Activated CD8-positive, alpha-beta memory T cell treated with anti-CD3 and anti-CD28 coated beads for 24 hours (primary cell): ENCODE data around the gene SRGAP2B.
"Not testable (repeated sequence)": the region's sequence is repeated elsewhere in the genome, so short reads cannot be mapped to it uniquely, and the experiment has no call there.

Experiments
- DNase-seq: peaks from one replicate; pipeline ENCODE4 v3.0.0-alpha.2; 2020

The SRGAP2B gene

DNA sequence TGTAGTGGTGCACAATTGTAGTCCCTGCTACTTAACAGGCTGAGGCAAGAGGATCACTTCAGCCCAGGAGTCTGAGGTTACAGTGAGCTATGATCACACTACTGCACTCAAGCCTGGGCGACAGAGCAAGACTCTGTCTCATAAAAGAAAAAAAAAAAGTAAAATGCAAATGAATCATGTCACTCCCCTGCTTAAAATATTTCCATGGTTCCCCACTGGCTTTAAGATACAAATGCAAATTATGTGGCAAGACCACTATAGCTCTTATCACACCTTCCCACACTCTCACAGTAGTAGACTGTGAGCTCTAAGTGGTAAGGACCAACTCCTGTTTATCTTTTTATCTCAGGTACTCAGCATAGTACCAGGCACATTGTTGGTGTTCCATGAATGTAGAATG lies 53.6 kb downstream of the SRGAP2B start:
- DNase-seq = not testable (repeated sequence)

DNA sequence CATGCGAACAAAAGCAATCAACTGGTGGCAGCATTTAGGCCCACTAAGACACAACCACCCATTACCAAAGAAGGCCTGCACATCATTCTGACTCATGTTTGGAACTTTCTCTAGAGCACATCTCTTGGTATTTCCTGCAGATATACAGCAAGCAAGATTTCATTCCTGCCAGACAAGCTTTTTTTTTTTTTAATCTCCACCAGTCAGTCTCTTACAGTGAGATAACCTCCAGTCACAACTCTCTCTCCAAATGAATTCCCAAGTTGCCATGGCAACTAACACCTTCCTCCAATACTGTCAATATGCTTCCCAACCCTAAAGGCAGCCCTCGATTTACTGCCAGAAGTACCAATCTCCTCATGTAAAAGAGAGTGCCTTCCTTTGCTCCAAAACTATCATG lies 59.1 kb downstream of the SRGAP2B start:
- not testable (repeated sequence) for DNase-seq

DNA sequence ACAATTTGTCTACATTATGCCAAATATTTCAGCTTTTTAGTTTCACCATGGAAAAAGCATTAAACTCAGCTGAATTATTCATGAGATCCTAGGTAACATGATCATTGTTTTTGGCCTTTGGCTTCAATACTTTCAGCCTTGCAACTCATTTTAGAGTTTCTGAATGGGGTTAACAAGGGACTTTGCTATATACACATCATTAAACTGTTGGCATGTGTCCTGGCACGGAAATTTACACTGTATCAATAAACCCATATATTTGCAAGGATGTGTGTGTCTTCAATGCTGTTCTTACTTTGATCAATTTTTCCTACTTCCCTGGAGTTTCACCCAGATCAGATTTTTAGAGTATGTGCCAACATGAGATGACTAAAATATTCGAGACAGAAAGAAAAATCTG lies 61.6 kb downstream of the SRGAP2B start:
- not testable (repeated sequence) for DNase-seq

DNA sequence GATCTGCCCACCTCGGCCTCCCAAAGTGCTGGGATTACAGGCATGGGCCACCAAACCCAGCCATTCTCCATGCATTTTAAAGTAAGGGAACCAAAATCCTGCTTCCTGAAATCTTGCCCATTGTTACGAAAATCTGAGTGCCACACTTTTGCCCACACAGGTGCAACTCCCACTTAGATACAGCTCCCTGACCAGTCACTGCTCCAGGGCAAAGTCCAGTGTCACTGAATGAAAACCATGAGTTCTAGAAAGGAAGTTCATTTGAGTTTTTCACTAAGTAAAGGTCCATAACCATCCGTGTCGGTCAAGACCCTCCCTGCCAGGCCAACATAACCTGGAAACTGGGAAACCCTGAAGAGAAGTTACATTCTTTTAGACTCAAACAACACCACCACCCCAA lies 67.9 kb downstream of the SRGAP2B start:
- DNase-seq = not testable (repeated sequence)

DNA sequence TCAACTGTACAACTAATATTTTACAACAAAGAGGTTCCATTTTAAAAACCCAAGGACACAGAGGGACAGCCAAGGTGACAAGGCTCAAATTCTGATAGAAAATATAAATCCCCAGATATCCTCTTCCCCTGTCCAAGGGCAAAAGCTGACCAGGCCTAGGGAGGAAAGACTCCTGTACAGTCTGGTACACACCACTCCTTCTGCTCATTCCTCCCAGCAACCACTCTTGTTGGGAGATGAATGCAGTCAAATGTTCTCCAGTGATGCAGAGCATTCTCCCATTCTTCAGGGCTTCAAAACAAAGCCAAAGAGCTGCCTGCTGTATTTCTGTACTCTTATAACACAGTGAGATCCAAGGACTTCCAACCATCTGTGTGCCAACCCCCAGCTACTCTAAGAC lies 69.8 kb downstream of the SRGAP2B start:
- not testable (repeated sequence) for DNase-seq

DNA sequence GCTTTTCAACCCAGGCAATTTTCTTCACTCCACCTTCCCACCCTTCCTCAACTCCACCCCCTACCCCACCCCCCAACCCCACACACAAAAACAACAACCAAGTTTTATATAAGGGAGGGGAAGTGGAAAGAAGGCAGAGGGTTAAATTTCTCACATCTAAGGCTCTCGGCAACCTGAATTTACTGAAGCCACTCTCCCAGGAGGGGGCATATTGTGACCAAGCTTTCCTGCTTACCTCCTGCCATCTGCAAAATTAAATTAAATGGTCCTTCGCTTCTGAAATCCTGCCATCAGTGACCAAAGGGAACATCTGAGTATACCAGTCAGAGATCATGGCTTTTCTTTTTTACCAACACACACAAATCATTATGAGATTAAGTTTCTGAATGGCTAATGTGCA lies 72.9 kb downstream of the SRGAP2B start:
- not testable (repeated sequence) for DNase-seq

DNA sequence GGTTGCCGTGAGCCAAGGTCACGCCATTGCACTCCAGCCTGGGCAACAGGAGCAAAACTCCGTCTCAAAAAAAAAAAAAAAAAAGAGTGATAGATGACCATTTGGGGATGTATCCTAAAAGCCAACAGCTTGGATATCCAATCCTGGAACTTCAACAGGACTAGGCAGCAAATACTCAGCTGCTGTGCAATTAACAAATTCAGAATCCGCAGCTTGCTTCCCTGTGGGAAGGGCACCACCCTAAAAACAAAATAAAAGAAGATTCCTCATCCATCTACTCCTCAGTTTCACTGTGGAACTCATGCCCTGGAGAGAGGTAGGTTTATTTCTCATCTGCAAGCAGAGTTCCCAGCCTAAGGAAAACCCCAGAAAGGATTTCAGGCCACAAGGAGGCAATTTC lies 73.4 kb downstream of the SRGAP2B start:
- not testable (repeated sequence) for DNase-seq

DNA sequence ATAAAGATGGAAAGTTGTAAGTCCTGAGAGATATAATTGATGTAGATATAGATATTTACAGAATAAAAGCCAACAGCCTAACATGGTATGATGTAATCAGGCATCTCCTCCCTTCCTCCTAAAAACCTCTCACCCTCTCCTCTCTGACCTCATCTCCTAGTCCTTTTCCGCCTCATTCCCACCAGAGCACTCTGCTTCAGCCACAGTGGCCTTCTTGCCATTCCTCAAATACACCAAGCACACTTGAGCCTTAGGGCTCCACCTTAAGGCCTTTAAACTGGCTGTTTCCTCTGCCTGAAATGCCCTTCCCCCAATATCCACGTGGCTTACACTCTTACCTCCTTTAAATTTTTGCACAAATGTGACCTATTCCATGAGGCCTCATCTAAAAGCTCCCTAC lies 75.4 kb downstream of the SRGAP2B start:
- DNase-seq = not testable (repeated sequence)

DNA sequence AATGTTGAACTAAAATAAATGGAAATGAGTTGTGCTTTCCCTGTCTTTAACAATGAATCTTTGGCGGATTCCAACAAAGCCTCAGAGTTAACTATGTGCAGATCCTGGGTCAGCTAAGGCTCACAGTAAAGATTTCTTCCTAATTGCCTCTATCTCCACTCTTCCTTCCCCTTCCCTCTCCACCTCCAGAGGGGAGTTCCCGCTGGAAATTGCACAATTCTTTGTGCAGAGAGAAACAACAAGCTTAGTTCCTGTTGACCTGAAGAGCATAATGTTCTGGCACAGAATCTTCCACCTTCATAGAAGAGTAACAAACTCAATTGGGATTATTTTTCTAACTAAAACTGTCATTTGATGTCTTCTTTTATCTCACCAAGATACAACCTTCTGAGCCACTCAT lies 77.4 kb downstream of the SRGAP2B start:
- not testable (repeated sequence) for DNase-seq

DNA sequence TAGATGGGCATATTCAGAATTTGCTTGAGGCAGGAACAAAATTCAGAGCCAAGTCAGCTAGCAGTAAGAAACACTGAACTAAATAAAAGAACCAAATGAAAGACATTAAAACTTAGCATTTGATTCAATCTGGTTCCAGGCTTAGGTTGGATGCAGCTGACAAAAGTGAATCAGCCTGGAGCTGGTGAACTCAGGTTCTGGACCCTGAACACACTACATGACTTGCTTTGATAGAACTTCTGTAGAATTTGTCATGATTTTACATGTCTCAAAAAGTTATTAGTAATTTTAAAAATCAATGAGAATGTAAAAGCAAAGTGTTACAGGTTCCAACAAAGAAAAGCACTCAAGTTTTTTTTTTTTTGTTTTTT lies 78.7 kb downstream of the SRGAP2B start:
- not testable (repeated sequence) for DNase-seq

DNA sequence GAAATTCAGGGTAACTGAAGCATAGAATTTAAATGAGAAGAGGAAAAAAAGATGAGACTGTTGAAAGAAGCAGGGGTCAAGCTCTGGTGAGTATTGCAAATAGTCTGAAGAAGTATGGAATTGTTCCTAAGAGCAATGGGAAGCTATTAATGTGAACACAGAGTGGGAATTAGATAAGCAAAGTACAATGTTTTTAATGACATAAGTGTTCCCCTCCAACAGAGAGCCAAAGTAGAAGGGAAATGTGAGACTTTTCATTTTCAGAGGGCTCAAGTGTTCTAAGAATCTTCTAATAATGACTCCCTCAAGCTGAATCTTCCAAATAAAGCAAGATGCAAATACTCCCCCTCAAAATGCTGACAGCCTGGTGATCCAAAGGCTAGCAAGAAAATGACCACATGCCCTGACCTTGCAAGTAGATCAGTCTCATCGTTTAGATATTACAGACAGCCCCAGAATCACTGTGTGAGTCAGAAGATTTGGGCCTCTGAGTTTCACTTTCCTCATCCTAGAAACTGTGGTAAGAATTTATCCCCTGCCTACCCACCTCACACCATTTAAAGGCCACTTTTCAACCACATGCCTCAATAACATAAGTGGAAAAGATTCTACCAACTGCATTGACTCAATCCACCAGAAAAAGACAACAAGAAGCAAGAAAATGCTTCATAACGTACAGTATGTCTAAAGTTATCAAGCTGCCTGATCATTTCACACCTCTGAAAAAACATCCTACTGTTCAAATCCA lies 79.2 kb downstream of the SRGAP2B start:
- not testable (repeated sequence) for DNase-seq

DNA sequence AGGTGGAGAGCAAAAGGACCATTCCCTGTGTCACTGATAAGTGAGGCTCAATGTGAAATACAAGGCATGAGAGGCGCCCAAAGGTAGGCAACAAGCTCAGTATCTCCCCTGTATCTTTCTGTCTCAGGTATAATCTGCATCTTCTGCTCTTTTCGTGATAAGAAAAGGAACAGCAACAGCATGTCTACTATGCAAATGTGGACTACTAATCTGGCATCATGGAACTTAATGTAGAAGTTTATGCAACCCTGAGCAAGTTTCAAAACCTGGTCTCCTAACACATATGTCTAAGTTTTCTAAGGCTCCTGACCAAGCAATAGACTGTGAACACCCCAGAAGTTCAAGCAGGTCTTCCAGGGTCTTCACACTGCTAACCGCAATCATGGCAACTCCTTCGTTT lies 81.8 kb downstream of the SRGAP2B start:
- DNase-seq = not testable (repeated sequence)

DNA sequence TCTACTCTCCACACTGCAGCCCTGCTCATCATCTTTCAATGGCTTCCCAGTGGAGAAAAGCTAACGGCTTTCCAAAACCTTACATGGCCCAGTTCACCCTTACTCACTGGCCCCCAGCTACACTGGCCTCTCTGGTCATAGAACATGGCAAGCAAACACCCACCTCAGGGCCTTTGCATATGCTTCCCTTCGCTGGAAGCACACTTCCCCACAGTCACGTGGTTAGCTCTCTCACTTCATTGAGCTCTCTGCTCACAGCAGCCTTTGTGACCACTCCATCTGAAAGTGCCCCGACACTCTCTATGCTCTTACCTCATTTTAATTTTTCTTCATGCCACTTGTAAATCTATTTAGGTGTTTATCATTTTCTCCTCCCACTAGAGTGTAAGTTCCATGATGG lies 83.3 kb downstream of the SRGAP2B start:
- DNase-seq = not testable (repeated sequence)

DNA sequence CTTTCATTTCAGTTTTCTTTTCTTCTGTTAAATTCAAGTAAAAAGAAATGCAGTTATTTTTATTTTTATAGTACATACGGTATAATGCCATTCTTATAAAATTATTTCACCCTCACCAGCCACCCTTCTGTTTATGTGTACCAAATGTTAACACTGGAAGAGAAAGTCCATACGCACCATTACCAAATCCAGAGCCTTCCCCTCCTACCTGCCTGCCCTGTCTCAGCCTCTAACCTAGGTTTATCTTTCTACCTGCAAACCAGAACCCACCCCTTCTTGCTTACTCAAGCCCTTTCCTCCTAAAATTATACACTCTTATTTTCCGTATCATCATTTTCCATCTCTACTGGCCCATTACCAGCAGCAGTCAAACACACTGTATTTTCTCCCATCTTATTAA lies 84.5 kb downstream of the SRGAP2B start:
- not testable (repeated sequence) for DNase-seq

DNA sequence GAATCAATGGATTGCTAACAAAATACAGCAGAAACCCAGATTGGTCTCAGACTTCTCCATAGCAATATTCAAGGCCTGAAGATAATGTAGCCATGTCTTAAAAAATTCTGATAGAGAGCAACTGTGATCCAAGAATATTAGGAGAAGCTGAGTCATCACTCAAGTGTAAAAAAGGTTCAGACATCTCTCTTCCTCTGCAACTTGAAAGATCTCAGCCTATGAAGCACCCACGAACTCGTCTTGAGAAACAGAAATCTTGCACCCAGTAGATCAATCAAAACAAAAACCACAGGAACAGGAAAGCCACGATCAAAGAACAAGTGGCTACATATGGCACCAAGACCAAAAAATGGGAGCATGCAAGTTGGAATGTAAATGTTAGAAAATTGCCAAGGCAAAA lies 85.2 kb downstream of the SRGAP2B start:
- DNase-seq = not testable (repeated sequence)

DNA sequence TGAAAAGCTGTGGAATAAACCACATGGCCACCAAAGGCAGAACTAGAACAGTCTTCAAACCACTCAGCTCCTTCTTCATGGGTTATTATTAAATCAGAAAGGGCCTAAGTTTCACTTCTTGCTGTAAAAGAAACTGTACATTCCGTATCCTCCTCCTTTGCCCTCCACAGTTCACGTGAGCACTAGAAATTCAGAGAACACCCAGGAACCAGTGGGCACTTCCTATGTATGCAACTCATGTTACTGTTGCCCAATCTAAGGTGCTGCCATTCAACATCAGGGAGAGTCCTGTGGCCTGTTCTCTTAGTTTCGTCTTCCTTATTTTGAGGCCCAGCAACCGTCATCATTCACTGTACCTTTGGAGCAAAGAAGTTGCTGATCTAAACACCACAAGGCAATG lies 86.7 kb downstream of the SRGAP2B start:
- DNase-seq = not testable (repeated sequence)

DNA sequence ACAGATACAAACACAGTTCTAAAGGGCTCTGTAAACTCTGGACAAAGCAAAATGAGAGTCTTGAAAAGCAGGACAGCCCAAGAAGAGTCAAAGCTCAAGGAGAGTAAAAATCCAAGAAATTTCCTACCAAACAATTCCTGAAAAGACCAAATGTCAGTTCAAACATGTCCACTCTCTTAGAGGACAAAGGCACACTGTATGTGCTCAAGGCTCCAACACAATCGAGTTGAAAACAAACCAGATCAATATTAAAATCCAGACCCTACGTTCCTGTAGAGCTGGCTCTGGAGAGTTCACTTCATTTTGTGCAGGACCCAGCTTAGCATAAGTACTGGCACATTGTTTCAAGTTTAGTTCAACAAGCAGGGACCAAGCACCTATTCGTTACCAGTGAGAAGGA lies 90.0 kb downstream of the SRGAP2B start:
- DNase-seq = not testable (repeated sequence)

DNA sequence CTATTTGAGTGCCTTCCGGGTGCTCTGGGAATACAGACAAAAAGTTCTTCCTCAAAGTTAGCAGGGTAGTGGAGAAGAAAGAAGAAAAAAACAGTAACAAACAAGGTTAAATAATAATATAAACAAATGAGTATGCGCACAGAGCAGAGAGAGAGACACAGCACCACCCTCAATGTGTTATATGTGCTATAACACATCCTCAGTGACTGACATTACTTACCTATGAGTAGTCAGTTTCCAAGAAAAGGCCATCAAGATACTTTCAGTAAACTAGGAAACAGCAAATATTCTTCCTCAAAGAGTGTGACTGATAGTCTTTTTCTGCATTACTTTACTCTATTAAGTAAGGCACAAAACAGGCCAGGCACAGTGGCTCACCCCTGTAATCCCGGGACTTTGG lies 93.7 kb downstream of the SRGAP2B start:
- not testable (repeated sequence) for DNase-seq

DNA sequence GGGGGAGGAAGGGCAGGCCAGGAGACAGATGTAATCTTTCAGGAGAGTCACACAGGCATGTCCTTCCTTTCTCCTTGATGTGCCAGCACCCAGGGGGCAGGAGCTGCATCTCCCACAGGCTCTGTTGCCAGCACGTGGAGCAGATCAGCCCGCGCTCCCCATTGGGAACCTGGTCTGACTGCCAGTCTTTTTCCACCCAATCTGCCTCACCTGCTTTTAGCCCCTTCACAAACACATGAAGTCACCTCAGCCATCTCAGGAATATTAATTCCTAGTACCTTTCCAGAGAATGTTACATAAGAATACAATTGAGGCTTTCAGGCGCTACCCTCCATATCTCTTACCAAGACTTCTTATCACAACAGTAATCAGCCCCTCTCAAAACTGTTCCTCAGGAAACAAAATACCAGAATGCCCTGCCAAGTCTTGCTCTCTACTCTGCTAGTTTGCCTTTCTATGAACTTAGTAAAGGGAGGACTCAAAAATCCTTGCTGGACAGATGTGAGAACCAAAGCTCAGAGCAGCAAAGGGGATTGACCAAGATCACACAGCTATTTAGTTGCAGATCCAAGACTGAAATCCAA lies 94.3 kb downstream of the SRGAP2B start:
- not testable (repeated sequence) for DNase-seq

DNA sequence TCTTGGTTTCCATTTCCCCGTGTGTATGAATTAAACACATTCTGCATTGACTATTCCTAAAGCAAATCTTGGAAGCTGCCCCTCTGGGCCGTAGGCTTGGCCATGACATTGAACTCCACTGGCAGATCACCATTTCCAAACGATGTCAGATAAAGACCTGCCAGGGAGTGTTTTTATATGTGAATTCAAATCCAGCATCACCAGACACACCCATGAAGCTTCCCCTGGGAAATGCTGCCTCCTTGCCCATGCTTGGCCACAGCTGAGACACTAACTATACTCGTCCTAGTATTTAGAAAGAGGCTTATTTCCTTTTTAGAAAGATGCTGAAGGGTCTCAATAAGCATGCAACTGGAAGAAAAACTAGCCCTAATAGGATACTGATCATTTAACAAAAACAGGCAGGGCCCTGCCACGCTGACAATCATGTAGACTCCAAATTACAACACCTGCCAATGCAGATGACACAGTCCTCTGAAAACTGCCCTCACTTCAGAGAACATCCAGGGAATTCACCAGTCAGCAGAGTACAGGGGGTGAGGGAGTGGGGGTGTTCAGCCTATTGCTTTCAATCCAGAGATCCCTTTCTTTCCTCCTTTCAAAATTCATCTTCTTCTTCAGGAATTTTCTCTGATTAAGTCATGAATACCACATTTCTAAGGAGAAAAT lies 94.9 kb downstream of the SRGAP2B start:
- not testable (repeated sequence) for DNase-seq

DNA sequence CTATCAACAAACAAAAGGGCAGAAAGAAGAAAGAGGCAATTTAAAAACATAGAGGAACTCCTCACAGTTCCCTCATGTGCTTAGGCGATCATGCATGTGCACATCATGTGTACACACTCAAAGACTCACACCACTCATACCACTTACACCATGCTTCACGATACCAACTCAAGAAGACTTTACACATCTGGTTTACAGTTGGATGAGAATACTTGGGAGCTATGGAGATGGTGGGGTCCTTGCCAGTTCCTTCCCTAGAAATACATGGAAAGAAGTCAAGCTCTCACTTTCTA lies 96.2 kb downstream of the SRGAP2B start:
- not testable (repeated sequence) for DNase-seq

DNA sequence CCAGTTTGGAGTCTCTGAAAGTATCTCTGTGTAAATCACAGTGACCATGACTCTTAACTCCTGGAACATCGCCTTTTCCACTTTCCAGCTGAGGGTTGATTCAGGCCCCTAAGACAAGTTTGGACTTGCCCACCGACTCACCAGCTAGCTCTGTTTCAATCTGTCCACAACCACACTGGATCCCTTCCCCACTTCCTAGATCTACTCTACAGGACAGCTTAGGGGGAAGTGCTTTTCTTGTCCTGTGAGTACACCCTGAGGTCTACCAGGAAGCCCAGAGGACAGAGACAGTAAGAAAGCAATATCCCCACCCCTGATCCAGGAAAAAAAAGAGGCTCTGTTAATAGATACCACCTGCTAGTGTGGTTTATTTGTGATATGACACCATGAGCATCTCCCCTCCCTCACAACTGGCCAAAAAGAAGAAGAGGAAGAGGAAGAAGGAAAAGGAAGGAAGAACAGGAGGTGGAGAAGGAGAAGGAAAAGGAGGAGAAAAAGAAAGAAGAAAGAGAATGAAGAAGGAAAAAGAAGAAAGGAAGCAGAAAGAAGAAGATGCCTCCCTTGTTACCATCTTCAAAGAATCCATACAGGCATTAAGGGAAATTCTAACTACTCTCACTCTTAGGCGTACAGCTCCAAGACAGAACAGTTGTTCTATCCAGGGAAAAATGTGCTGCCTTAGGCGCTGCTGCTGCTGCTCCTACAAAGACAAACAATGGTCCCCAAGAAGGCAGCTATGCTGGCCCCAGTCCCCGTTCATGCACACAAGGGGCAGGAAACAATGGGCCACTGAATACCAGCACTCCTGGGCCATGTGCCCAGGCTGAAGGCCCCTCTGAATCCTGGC lies 96.8 kb downstream of the SRGAP2B start:
- DNase-seq = not testable (repeated sequence)

DNA sequence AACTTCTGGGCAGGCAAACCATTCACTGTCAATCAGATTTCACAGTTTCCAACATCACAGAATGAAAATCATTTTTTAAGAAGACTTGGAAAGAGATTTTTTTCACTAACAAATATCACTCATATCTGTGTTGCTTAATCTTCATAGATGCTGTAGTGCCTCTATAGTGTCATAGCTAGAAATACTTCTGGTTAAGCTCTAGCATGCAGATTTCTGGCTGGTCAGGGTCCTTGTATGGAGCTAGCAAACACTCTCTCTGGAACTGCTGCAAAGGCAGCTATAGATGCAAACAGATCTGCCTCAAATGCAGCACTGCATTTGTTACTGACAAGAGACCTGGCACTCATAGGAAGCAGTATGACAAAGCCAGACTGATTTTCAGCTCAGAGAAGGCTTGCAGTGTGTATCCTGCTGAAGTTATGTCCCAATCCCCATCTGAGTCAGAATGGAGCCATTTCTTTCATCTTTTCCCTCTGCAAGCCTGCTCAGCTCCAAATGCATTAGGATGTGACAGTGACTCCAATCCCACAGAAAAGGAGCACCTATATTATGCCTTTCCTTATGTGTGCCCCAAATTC lies 99.2 kb downstream of the SRGAP2B start:
- not testable (repeated sequence) for DNase-seq
